ENCODE results near the gene CHD5.

DNA sequence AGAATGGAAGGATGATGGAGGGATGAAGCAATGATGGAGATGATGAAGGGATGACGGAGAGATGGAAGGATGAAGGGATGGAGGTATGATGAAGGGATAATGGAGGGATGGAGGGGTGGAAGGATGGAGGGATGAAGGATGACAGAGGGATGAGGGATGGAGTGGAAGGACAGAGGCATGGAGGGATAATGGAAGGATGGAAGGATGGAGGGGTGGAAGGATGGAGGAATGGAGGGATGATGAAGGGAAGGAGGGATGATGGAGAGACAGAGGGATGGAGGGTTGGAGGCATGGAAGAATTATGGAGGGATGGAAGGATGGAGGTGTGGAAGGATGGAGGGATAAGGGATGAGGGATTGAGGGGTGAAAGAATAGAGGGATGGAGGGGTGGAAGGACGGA, 71.6 kb downstream of the CHD5 start:
- no peak for TF ChIP-seq GATA2 (IDR thresholded peaks at IDR 0.05; ENCODE audit: low read depth, low read length)
- TF ChIP-seq GATA3 (IDR thresholded peaks at IDR 0.05; ENCODE audit: low read depth, low read length) = no peak

Data from SH-SY5Y (cell line).